ENCODE measurements around the gene PEAK3.

The PEAK3 gene

DNA sequence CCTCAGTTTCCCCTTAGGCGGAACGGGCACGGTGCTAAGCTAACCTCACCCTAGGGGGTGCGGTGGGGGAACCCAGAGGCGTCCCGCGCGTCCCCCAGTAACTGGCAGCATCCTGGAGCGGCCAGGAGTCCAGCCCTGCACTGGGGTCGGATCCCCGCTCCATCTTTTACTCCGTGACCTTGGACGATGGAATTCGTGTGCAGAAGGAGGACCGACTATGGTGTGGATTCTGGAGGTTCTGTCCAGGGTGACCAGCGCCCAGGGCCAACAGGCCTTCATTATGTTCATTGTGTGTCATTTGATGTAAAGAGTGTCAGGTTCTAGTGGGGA lies 47.1 kb upstream of the PEAK3 start:
- Histone ChIP-seq H3K36me3 (ENCODE audit: control insufficient read depth in 1 of 2, insufficient read depth in 2 of 2, low read depth in 1 of 2, low read length in 2 of 2) (peaks cover 19 to 42% of the 10 kb centered on the region in 2 experiments), H3K4me2 (ENCODE audit: low read length, poor library complexity, severe bottlenecking) (peak overlapping the region; percentile 95), H3K27ac (ENCODE audit: low read length, poor library complexity, severe bottlenecking) (no peak overlapping the region), H2BK120ac (ENCODE audit: low read depth, low read length) (peak overlapping the region; percentile 73), H3K9ac (ENCODE audit: low read length) (peak overlapping the region; percentile 92), H2BK12ac (ENCODE audit: low read length in 2 of 2) (no peak overlapping the region), H4K91ac (ENCODE audit: low read length) (peak overlapping the region; percentile 11), H3K79me1 (replicated peaks; ENCODE audit: low read length, poor library complexity, severe bottlenecking) (peaks cover 60% of the 10 kb centered on the region), H3K27me3 (ENCODE audit: control insufficient read depth in 1 of 2, insufficient read depth in 1 of 2, low read length in 2 of 2) (no peaks in the 10 kb centered on the region), H2BK15ac (ENCODE audit: low read depth, poor library complexity, severe bottlenecking) (no peak overlapping the region), H3K4me3 (ENCODE audit: insufficient read depth in 1 of 2, low read depth in 1 of 2, low read length in 2 of 2) (peak overlapping the region; percentile 92 to 98), H3K18ac (ENCODE audit: low read depth in 1 of 2, low read length in 2 of 2) (peak overlapping the region in 1 of 2 experiments; percentile 80), H4K8ac (ENCODE audit: low read length) (peak overlapping the region; percentile 70), H3K4ac (ENCODE audit: low read depth in 1 of 2, low read length in 2 of 2) (peak overlapping the region; percentile 75 to 89), H2AFZ (ENCODE audit: low read depth, low read length) (no peak overlapping the region), H3K23ac (ENCODE audit: low read length in 2 of 2) (peak overlapping the region; percentile 57 to 81), H3K14ac (ENCODE audit: low read length in 2 of 2) (peak overlapping the region in 1 of 2 experiments; percentile 35), H2AK5ac (ENCODE audit: low read length, severe bottlenecking) (no peak overlapping the region), H3K9me3 (ENCODE audit: control insufficient read depth, low read length) (no peaks in the 10 kb centered on the region), H2BK5ac (ENCODE audit: low read depth, low read length, poor library complexity, severe bottlenecking) (no peak overlapping the region), H3K4me1 (ENCODE audit: control insufficient read depth, insufficient read depth, low read depth, low read length) (peaks cover 60% of the 10 kb centered on the region)
- no peak for DNase-seq
- 5% methylated on average over 16 of the region's 16 CpGs for WGBS

GRCh38 chr19:2328401-2329148 lies 46.6 kb upstream of the PEAK3 start, which contains the start of the genes LSM7 and SPPL2B:
Gene LSM7, minus strand, starts transcription at chr19:2328586. Its CDS starts 20 bp downstream, at chr19:2328566.
Gene SPPL2B, plus strand, starts transcription at chr19:2328684. Its CDS starts 26 bp downstream, at chr19:2328710.
- Histone ChIP-seq H3K23ac (ENCODE audit: low read length in 2 of 2) (peak within 1 kb of the TSS; percentile 57 to 81), H2BK12ac (ENCODE audit: low read length in 2 of 2) (peak within 1 kb of the TSS; percentile 12 to 40), H3K18ac (ENCODE audit: low read depth in 1 of 2, low read length in 2 of 2) (peak within 1 kb of the TSS; percentile 80 to 88), H3K4ac (ENCODE audit: low read depth in 1 of 2, low read length in 2 of 2) (peak within 1 kb of the TSS; percentile 75 to 89), H3K36me3 (ENCODE audit: control insufficient read depth in 1 of 2, insufficient read depth in 2 of 2, low read depth in 1 of 2, low read length in 2 of 2) (peaks cover 20 to 42% of the 10 kb centered on the region in 2 experiments), H2AFZ (ENCODE audit: low read depth, low read length) (peak within 1 kb of the TSS; percentile 84), H3K79me1 (replicated peaks; ENCODE audit: low read length, poor library complexity, severe bottlenecking) (peaks cover 54% of the 10 kb centered on the region), H3K4me2 (ENCODE audit: low read length, poor library complexity, severe bottlenecking) (peak within 1 kb of the TSS; percentile 95), H4K8ac (ENCODE audit: low read length) (peak within 1 kb of the TSS; percentile 70), H3K9ac (ENCODE audit: low read length) (peak within 1 kb of the TSS; percentile 92), H3K4me1 (ENCODE audit: control insufficient read depth, insufficient read depth, low read depth, low read length) (peaks cover 60% of the 10 kb centered on the region), H3K4me3 (ENCODE audit: insufficient read depth in 1 of 2, low read depth in 1 of 2, low read length in 2 of 2) (peak within 1 kb of the TSS; percentile 92 to 98), H3K27me3 (ENCODE audit: control insufficient read depth in 1 of 2, insufficient read depth in 1 of 2, low read length in 2 of 2) (no peaks in the 10 kb centered on the region), H2BK120ac (ENCODE audit: low read depth, low read length) (peak within 1 kb of the TSS; percentile 73), H3K14ac (ENCODE audit: low read length in 2 of 2) (peak within 1 kb of the TSS; percentile 79 to 90), H2BK5ac (ENCODE audit: low read depth, low read length, poor library complexity, severe bottlenecking) (no peak within 1 kb of the TSS), H2BK15ac (ENCODE audit: low read depth, poor library complexity, severe bottlenecking) (peak within 1 kb of the TSS; percentile 82), H3K9me3 (ENCODE audit: control insufficient read depth, low read length) (no peaks in the 10 kb centered on the region), H4K91ac (ENCODE audit: low read length) (peak within 1 kb of the TSS; percentile 89), H3K27ac (ENCODE audit: low read length, poor library complexity, severe bottlenecking) (peak within 1 kb of the TSS; percentile 87), H2AK5ac (ENCODE audit: low read length, severe bottlenecking) (no peak within 1 kb of the TSS)
- WGBS, result under 1% methylated on average over 84 of the region's 89 CpGs
- DNase-seq, result peak; percentile 89

GRCh38 chr19:2327773-2328400 lies 45.9 kb upstream of the PEAK3 start:
- H3K27me3 ChIP-seq (ENCODE audit: control insufficient read depth in 1 of 2, insufficient read depth in 1 of 2, low read length in 2 of 2), result no peaks in the 10 kb centered on the region
- H3K27ac ChIP-seq (ENCODE audit: low read length, poor library complexity, severe bottlenecking), result peak overlapping the region; percentile 87
- peak overlapping the region; percentile 92 to 98 for H3K4me3 ChIP-seq (ENCODE audit: insufficient read depth in 1 of 2, low read depth in 1 of 2, low read length in 2 of 2)
- peak; percentile 90 for DNase-seq
- H3K36me3 ChIP-seq (ENCODE audit: control insufficient read depth in 1 of 2, insufficient read depth in 2 of 2, low read depth in 1 of 2, low read length in 2 of 2), result peaks cover 20 to 44% of the 10 kb centered on the region in 2 experiments
- no peak overlapping the region for H4K8ac ChIP-seq (ENCODE audit: low read length)
- peak overlapping the region; percentile 12 for H2BK15ac ChIP-seq (ENCODE audit: low read depth, poor library complexity, severe bottlenecking)
- H2AFZ ChIP-seq (ENCODE audit: low read depth, low read length), result no peak overlapping the region
- peak overlapping the region; percentile 12 for H3K4me2 ChIP-seq (ENCODE audit: low read length, poor library complexity, severe bottlenecking)
- no peak overlapping the region for H2BK12ac ChIP-seq (ENCODE audit: low read length in 2 of 2)
- H3K18ac ChIP-seq (ENCODE audit: low read depth in 1 of 2, low read length in 2 of 2), result peak overlapping the region in 1 of 2 experiments; percentile 34
- H2BK120ac ChIP-seq (ENCODE audit: low read depth, low read length), result no peak overlapping the region
- no peak overlapping the region for H2AK5ac ChIP-seq (ENCODE audit: low read length, severe bottlenecking)
- H3K4ac ChIP-seq (ENCODE audit: low read depth in 1 of 2, low read length in 2 of 2), result peak overlapping the region in 1 of 2 experiments; percentile 13
- no peaks in the 10 kb centered on the region for H3K9me3 ChIP-seq (ENCODE audit: control insufficient read depth, low read length)
- no peak overlapping the region for H2BK5ac ChIP-seq (ENCODE audit: low read depth, low read length, poor library complexity, severe bottlenecking)
- H3K23ac ChIP-seq (ENCODE audit: low read length in 2 of 2), result no peak overlapping the region
- under 1% methylated on average over 17 of the region's 18 CpGs for WGBS
- peaks cover 55% of the 10 kb centered on the region for H3K4me1 ChIP-seq (ENCODE audit: control insufficient read depth, insufficient read depth, low read depth, low read length)
- H3K79me1 ChIP-seq (replicated peaks; ENCODE audit: low read length, poor library complexity, severe bottlenecking), result peaks cover 52% of the 10 kb centered on the region
- no peak overlapping the region for H4K91ac ChIP-seq (ENCODE audit: low read length)
- peak overlapping the region; percentile 92 for H3K9ac ChIP-seq (ENCODE audit: low read length)
- no peak overlapping the region for H3K14ac ChIP-seq (ENCODE audit: low read length in 2 of 2)

Data from mesenchymal stem cell (in vitro differentiated cells and primary cell).